SK-N-SH (cell line): ENCODE data around the gene ANKH. TPM values are rescaled to one million over a fixed set of nuclear protein-coding genes. Genes with fewer than 3 reads are reported as not detected.

Experiments used
- CTCF ChIA-PET: fragments of 300-600, 350-600 bp; formaldehyde crosslinking; extraction: SDS; loops from one replicate; lab custom pipeline; 2021; lab: Yijun Ruan, JAX
- POLR2A ChIA-PET: fragments of 350-600 bp; sonication (Branson Sonifier 250); formaldehyde crosslinking; extraction: SDS; loops from one replicate; lab custom pipeline; 2020; ENCODE audit warnings: antibody characterized with exemption, inconsistent platforms; lab: Yijun Ruan, JAX
- DNase-seq: peaks from one replicate; pipeline ENCODE4 v3.0.0; 2012
- H2AFZ ChIP-seq: fragments of 200-600 bp; sonication (generic); 2 replicates; pipeline ENCODE4 v1.8.1; 2016; ENCODE audit warnings: antibody characterized with exemption, mild to moderate bottlenecking, low read depth
- H3F3A ChIP-seq: fragments of 200-600 bp; sonication (generic); replicated peaks from 2 replicates; pipeline ENCODE3; 2016; ENCODE audit warnings: antibody characterized with exemption, mild to moderate bottlenecking; ENCODE audit not compliant: insufficient read depth
- H3K27ac ChIP-seq, 2 experiments: fragments of 200-500 bp in 1 of 2; fragments of 200-600 bp in 1 of 2; sonication (Bioruptor generic) in 1 of 2; sonication (generic), shearing (Covaris generic) in 1 of 2; 2 replicates each; pipeline versions ENCODE4 v1.5.1 to v1.6.1; 2014 to 2016; ENCODE audit warnings: low read depth in 2 of 2, inconsistent platforms in 1 of 2, low read length in 1 of 2, mild to moderate bottlenecking in 1 of 2, mixed read lengths in 1 of 2
- H3K27me3 ChIP-seq: fragments of 200-600 bp; sonication (generic), shearing (Covaris generic); 2 replicates; pipeline ENCODE4 v1.6.1; 2016; ENCODE audit warnings: mixed run types; ENCODE audit not compliant: insufficient read depth
- H3K36me3 ChIP-seq, 2 experiments: fragments of 200-500 bp in 1 of 2; fragments of 200-600 bp in 1 of 2; sonication (Bioruptor generic) in 1 of 2; sonication (generic) in 1 of 2; replicated peaks in 1 of 2; 2 replicates each; pipeline versions ENCODE3 to v1.5.1; 2014 to 2016; ENCODE audit warnings: low read length in 1 of 2, mild to moderate bottlenecking in 1 of 2; ENCODE audit not compliant: insufficient read depth in 2 of 2, control insufficient read depth in 1 of 2
- H3K4me1 ChIP-seq, 2 experiments: fragments of 200-500 bp in 1 of 2; fragments of 200-600 bp in 1 of 2; sonication (Bioruptor generic) in 1 of 2; sonication (generic), shearing (Covaris generic) in 1 of 2; 2 replicates each; pipeline versions ENCODE4 v1.5.1 to v1.6.1; 2014 to 2016; ENCODE audit warnings: low read depth in 1 of 2, low read length in 1 of 2, mixed run types in 1 of 2; ENCODE audit not compliant: insufficient read depth in 2 of 2, control insufficient read depth in 1 of 2
- H3K4me2 ChIP-seq: fragments of 200-600 bp; sonication (generic), shearing (Covaris generic); 2 replicates; pipeline ENCODE4 v1.6.1; 2017; ENCODE audit warnings: mixed run types
- H3K4me3 ChIP-seq, 2 experiments: fragments of 200-500 bp in 1 of 2; fragments of 200-600 bp in 1 of 2; sonication (Bioruptor generic) in 1 of 2; sonication (generic), shearing (Covaris generic) in 1 of 2; 2 replicates each; pipeline versions ENCODE4 v1.5.1 to v1.8.1; 2014 to 2016; ENCODE audit warnings: low read depth in 2 of 2, inconsistent platforms in 1 of 2, low read length in 1 of 2, mild to moderate bottlenecking in 1 of 2, mixed read lengths in 1 of 2, moderate library complexity in 1 of 2
- H3K79me2 ChIP-seq: fragments of 200-600 bp; sonication (generic); 2 replicates; pipeline ENCODE4 v1.8.1; 2017; ENCODE audit warnings: mild to moderate bottlenecking; ENCODE audit not compliant: insufficient read depth
- H3K9ac ChIP-seq: fragments of 200-600 bp; sonication (generic); 2 replicates; pipeline ENCODE4 v1.6.1; 2017; ENCODE audit warnings: mixed run types
- H3K9me2 ChIP-seq: fragments of 200-600 bp; sonication (generic); 2 replicates; pipeline ENCODE4 v1.6.1; 2017; ENCODE audit warnings: mixed run types
- H3K9me3 ChIP-seq: fragments of 200-600 bp; sonication (generic); 2 replicates; pipeline ENCODE4 v1.6.1; 2017; ENCODE audit warnings: mixed run types, mild to moderate bottlenecking, moderate library complexity
- H4K20me1 ChIP-seq: fragments of 200-600 bp; sonication (generic); 2 replicates; pipeline ENCODE4 v1.6.1; 2017; ENCODE audit warnings: mild to moderate bottlenecking, mixed run types; ENCODE audit not compliant: insufficient read depth
- ELF1 ChIP-seq: IDR thresholded peaks from 2 replicates; pipeline ENCODE4 v1.4.0; 2012
- EZH2phosphoT487 ChIP-seq: fragments of 200-600 bp; sonication (generic); IDR thresholded peaks from 2 replicates; pipeline ENCODE4 v1.6.1; 2017; ENCODE audit warnings: low read depth, mixed run types, mild to moderate bottlenecking, antibody characterized with exemption, moderate library complexity, borderline replicate concordance
- FOXJ3 ChIP-seq: sonication (generic); formaldehyde crosslinking; IDR thresholded peaks from 2 replicates; pipeline ENCODE4 v1.5.1; 2020; ENCODE audit warnings: mild to moderate bottlenecking, missing genetic modification reagents
- JUND ChIP-seq: IDR thresholded peaks from 2 replicates; pipeline ENCODE4 v1.4.0; 2012
- RCOR1 ChIP-seq: fragments of 150-350 bp; IDR thresholded peaks from 2 replicates; pipeline ENCODE4 v1.6.1; 2017; ENCODE audit warnings: antibody characterized with exemption, low read length
- RFX5 ChIP-seq: IDR thresholded peaks from 2 replicates; pipeline ENCODE4 v1.6.1; 2012; ENCODE audit warnings: mild to moderate bottlenecking, improper control_type of control experiment, low read length
- SIN3A ChIP-seq: IDR thresholded peaks from 2 replicates; pipeline ENCODE4 v1.6.1; 2012; ENCODE audit warnings: low read depth, mild to moderate bottlenecking, low read length, moderate library complexity, borderline replicate concordance
- TAF1 ChIP-seq: IDR thresholded peaks from 2 replicates; pipeline ENCODE4 v1.6.1; 2012; ENCODE audit warnings: low read depth, mild to moderate bottlenecking, low read length, moderate library complexity, borderline replicate concordance
- TEAD4 ChIP-seq: IDR thresholded peaks from 2 replicates; pipeline ENCODE4 v1.4.0; 2012; ENCODE audit warnings: mild to moderate bottlenecking, borderline replicate concordance; ENCODE audit not compliant: insufficient read depth
- WGBS: methylation state at CpG from one replicate; pipeline ENCODE4 v1.1.6; 2017; ENCODE audit warnings: low lambda C conversion rate; 5-methylcytosine and 5-hydroxymethylcytosine counted together
- polyA plus RNA-seq, 3 experiments: library from polyadenylated mRNA; depleted of rRNA; stranded (reverse); fragments of >200 nt; gene quantifications; 2 replicates each; pipeline ENCODE4 v1.2.3, GENCODE V29; 2012
- TF ChIP-seq, protein P1 (sequence below): fragments of 150-350 bp; IDR thresholded peaks from 2 replicates; pipeline ENCODE4 v1.6.1; 2017; ENCODE audit warnings: antibody characterized with exemption, low read length, low read depth, borderline replicate concordance
- TF ChIP-seq, protein P2 (sequence below): IDR thresholded peaks from 2 replicates; pipeline ENCODE4 v1.6.1; 2012; ENCODE audit warnings: mild to moderate bottlenecking, low read depth, low read length, moderate library complexity
- TF ChIP-seq, protein P3 (sequence below): fragments of 150-350 bp; IDR thresholded peaks from 2 replicates; pipeline ENCODE4 v1.6.1; 2016; ENCODE audit warnings: mild to moderate bottlenecking, low read depth, low read length
- TF ChIP-seq, protein P4 (sequence below): IDR thresholded peaks from 2 replicates; pipeline ENCODE4 v1.4.0; 2012; ENCODE audit warnings: low read depth, borderline replicate concordance
- TF ChIP-seq, protein P5 (sequence below): IDR thresholded peaks from 2 replicates; pipeline ENCODE4 v1.4.0; 2012; ENCODE audit warnings: low read depth, borderline replicate concordance

The ANKH gene
- polyA plus RNA-seq, 1 of the 3 experiments (the other 2 are of a cell fraction), result 22.0 TPM

DNA sequence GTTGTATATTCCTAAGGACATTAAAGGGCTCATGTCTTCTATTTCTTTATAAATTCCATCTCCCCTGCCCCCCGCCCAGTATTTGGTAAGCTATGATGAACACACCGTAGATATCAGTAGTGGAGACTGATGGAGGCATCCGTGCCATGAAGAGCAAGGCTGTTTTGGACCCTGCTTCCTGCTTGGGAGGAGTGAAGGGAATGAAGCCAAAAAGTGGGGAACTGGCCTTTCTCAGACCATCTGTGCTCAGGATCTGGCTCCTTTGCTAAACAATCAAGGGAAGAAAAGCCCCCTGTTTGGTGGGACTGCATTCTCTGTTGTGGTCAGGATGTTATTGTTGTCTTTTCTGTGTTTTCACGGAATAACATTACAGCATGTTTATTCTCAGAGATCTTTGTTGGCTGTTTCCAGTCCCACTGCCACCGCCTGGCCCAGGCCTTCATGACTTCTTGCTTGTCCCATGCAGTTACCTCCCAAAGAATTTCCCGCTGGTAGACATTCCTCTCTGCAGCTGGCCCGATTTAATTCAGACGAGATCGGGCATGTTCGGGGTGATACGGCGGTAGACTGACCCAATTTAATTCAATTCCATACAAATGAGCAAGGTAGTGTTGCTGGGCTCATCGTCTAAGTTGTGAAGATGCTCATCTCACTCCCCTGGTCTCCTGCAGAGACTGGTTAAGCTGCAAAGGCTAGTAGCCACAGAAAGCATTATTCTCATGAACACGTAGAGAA lies 31.4 kb upstream of the ANKH start:
- TF ChIP-seq, protein P1, sequence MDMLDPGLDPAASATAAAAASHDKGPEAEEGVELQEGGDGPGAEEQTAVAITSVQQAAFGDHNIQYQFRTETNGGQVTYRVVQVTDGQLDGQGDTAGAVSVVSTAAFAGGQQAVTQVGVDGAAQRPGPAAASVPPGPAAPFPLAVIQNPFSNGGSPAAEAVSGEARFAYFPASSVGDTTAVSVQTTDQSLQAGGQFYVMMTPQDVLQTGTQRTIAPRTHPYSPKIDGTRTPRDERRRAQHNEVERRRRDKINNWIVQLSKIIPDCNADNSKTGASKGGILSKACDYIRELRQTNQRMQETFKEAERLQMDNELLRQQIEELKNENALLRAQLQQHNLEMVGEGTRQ, result no peak
- TF ChIP-seq, protein P2, sequence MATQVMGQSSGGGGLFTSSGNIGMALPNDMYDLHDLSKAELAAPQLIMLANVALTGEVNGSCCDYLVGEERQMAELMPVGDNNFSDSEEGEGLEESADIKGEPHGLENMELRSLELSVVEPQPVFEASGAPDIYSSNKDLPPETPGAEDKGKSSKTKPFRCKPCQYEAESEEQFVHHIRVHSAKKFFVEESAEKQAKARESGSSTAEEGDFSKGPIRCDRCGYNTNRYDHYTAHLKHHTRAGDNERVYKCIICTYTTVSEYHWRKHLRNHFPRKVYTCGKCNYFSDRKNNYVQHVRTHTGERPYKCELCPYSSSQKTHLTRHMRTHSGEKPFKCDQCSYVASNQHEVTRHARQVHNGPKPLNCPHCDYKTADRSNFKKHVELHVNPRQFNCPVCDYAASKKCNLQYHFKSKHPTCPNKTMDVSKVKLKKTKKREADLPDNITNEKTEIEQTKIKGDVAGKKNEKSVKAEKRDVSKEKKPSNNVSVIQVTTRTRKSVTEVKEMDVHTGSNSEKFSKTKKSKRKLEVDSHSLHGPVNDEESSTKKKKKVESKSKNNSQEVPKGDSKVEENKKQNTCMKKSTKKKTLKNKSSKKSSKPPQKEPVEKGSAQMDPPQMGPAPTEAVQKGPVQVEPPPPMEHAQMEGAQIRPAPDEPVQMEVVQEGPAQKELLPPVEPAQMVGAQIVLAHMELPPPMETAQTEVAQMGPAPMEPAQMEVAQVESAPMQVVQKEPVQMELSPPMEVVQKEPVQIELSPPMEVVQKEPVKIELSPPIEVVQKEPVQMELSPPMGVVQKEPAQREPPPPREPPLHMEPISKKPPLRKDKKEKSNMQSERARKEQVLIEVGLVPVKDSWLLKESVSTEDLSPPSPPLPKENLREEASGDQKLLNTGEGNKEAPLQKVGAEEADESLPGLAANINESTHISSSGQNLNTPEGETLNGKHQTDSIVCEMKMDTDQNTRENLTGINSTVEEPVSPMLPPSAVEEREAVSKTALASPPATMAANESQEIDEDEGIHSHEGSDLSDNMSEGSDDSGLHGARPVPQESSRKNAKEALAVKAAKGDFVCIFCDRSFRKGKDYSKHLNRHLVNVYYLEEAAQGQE, result no peak
- TF ChIP-seq ELF1 (no peak), RCOR1 (no peak)
- TF ChIP-seq, all 33 proteins: peak for 0
- Histone ChIP-seq H3K79me2 (no peaks in the 10 kb centered on the region), H3K9me2 (no peaks in the 10 kb centered on the region), H3K27me3 (no peaks in the 10 kb centered on the region), H3K36me3 (no peaks in the 10 kb centered on the region), H3F3A (no peaks in the 10 kb centered on the region), H3K4me2 (no peak overlapping the region), H3K4me1 (peaks cover 0 to 9% of the 10 kb centered on the region in 2 experiments; a peak in 1 of 4 replicates), H3K4me3 (no peak overlapping the region), H3K27ac (no peak overlapping the region), H3K9ac (no peak overlapping the region), H4K20me1 (no peaks in the 10 kb centered on the region), H2AFZ (no peak overlapping the region), H3K9me3 (no peaks in the 10 kb centered on the region)
- 88% methylated on average over 14 of the region's 14 CpGs for WGBS
- no peak for DNase-seq
- POLR2A ChIA-PET, result no interaction called here
- CTCF ChIA-PET, result no interaction called here

DNA sequence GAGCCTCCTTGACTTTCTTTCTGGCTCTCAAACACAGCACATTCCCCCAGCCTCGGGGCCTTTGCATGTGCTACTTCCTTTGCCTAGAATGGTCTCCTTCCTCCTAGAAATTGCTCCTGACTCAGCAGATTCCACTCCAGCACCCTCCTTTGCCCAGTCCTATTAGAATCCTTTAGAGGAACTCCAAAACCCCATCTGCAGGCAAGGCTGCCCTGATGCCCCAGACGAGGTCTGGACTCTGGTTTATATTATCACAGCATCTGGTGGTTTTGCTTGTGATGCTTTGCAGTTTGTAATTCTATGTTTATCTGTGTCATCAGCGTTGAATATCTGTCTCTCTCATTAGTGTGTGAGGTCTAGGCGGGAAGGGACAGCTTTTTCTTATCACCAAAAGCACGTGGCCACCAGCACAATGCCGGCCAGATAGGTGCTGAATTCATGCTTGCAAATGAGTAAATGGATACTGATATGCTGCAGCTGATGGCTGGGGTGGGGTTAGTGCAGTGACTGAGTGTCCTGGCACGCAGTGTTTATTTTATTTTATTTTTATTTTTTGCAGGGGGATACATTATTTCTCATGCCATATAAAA lies 30.0 kb upstream of the ANKH start:
- CTCF ChIA-PET, result interaction anchor here (0.6 to 1.4 kb wide), 2 partner anchors 174 to 204 kb away, joined by 3 to 4 read pairs; no protein-coding TSS in a partner anchor
- H2AFZ ChIP-seq, result no peak overlapping the region
- TF ChIP-seq RFX5 (no peak), FOXJ3 (CRISPR knock-in tag) (peak; percentile 76; the same call in 1 of the 2 replicates), EZH2phosphoT487 (no peak), TAF1 (no peak), JUND (no peak), TEAD4 (no peak), ELF1 (no peak), SIN3A (no peak)
- TF ChIP-seq, protein P3, sequence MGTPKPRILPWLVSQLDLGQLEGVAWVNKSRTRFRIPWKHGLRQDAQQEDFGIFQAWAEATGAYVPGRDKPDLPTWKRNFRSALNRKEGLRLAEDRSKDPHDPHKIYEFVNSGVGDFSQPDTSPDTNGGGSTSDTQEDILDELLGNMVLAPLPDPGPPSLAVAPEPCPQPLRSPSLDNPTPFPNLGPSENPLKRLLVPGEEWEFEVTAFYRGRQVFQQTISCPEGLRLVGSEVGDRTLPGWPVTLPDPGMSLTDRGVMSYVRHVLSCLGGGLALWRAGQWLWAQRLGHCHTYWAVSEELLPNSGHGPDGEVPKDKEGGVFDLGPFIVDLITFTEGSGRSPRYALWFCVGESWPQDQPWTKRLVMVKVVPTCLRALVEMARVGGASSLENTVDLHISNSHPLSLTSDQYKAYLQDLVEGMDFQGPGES, result no peak
- TF ChIP-seq, protein P1, result no peak
- TF ChIP-seq, protein P4, sequence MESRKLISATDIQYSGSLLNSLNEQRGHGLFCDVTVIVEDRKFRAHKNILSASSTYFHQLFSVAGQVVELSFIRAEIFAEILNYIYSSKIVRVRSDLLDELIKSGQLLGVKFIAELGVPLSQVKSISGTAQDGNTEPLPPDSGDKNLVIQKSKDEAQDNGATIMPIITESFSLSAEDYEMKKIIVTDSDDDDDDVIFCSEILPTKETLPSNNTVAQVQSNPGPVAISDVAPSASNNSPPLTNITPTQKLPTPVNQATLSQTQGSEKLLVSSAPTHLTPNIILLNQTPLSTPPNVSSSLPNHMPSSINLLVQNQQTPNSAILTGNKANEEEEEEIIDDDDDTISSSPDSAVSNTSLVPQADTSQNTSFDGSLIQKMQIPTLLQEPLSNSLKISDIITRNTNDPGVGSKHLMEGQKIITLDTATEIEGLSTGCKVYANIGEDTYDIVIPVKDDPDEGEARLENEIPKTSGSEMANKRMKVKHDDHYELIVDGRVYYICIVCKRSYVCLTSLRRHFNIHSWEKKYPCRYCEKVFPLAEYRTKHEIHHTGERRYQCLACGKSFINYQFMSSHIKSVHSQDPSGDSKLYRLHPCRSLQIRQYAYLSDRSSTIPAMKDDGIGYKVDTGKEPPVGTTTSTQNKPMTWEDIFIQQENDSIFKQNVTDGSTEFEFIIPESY, result no peak
- TF ChIP-seq, protein P5, sequence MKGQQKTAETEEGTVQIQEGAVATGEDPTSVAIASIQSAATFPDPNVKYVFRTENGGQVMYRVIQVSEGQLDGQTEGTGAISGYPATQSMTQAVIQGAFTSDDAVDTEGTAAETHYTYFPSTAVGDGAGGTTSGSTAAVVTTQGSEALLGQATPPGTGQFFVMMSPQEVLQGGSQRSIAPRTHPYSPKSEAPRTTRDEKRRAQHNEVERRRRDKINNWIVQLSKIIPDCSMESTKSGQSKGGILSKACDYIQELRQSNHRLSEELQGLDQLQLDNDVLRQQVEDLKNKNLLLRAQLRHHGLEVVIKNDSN, result no peak

More for the DNA sequence above, 30.0 kb upstream of the ANKH start:
- Histone ChIP-seq H3K9me2 (no peaks in the 10 kb centered on the region), H3K9ac (no peak overlapping the region), H3K9me3 (no peaks in the 10 kb centered on the region), H3K27ac (peak overlapping the region in 1 of 2 experiments; percentile 41; a peak in 1 of 4 replicates), H3K27me3 (no peaks in the 10 kb centered on the region), H4K20me1 (no peaks in the 10 kb centered on the region), H3K4me2 (no peak overlapping the region), H3K36me3 (no peaks in the 10 kb centered on the region), H3F3A (no peaks in the 10 kb centered on the region), H3K79me2 (no peaks in the 10 kb centered on the region), H3K4me1 (peaks cover 0 to 9% of the 10 kb centered on the region in 2 experiments; a peak in 1 of 4 replicates), H3K4me3 (no peak overlapping the region)
- peak; percentile 63 for DNase-seq
- WGBS, result 43% methylated on average over 7 of the region's 7 CpGs
- POLR2A ChIA-PET, result no interaction called here
